HepG2 (cell line): ENCODE measurements around the gene INTS1. TPM values are rescaled to one million over a fixed set of nuclear protein-coding genes. Genes with fewer than 3 reads are reported as not detected.

Source experiments
- ATAC-seq: fragments of 200-7000 bp; cut with Tn5 transposase; 3 replicates; pipeline ENCODE4 v1.9.1; 2020; ENCODE audit warnings: mild to moderate bottlenecking, moderate library complexity
- BruUV-seq: library from RNA; stranded (reverse); fragments of 400-500 nt; replicated peaks from 2 replicates; lab custom pipeline; 2021; lab: Mats Ljungman, UMichigan
- CTCF ChIA-PET: fragments of 300-600 bp; formaldehyde crosslinking; extraction: SDS; loops from one replicate; lab custom pipeline; 2021; ENCODE audit warnings: low total read pairs, inconsistent platforms, low intra/inter-chr PET ratio; lab: Yijun Ruan, JAX
- POLR2A ChIA-PET: fragments of 350-600 bp; sonication (Branson Sonifier 250); formaldehyde crosslinking; loops from one replicate; lab custom pipeline; 2020; ENCODE audit warnings: antibody characterized with exemption, inconsistent platforms; lab: Yijun Ruan, JAX
- DNase-seq: peaks from one replicate; pipeline ENCODE4 v3.0.0-alpha.2; 2015; ENCODE audit warnings: low spot score
- FAIRE-seq: peaks from 3 replicates; lab custom pipeline; 2011; peaks lifted over from hg19 to GRCh38; lab: Jason Lieb, UNC
- H2AFZ ChIP-seq: one replicate; pipeline ENCODE4 v1.6.1; 2011; ENCODE audit warnings: low read length, inconsistent platforms
- H3K27ac ChIP-seq: fragments of 300-600 bp; 3 replicates; pipeline ENCODE4 v1.8.0; 2011; ENCODE audit warnings: mixed run types, mild to moderate bottlenecking, mixed read lengths, low read length, inconsistent platforms; ENCODE audit not compliant: insufficient read depth; ENCODE audit errors: extremely low read length
- H3K27me3 ChIP-seq, 2 experiments: fragments of 200-600 bp in 1 of 2; 2 replicates in 1 of 2; 3 replicates in 1 of 2; pipeline versions ENCODE4 v1.6.0 to v1.8.0; 2011; ENCODE audit warnings: low read length in 2 of 2, mild to moderate bottlenecking in 2 of 2, moderate library complexity in 2 of 2, inconsistent platforms in 1 of 2; ENCODE audit not compliant: insufficient read depth in 2 of 2, control insufficient read depth in 1 of 2
- H3K36me3 ChIP-seq, 2 experiments: fragments of 200-600 bp in 1 of 2; replicated peaks in 1 of 2; 2 replicates in 1 of 2; 3 replicates in 1 of 2; pipeline versions ENCODE4 v1.5.1 to v1.8.0; 2011; ENCODE audit warnings: low read length in 2 of 2, inconsistent platforms in 1 of 2; ENCODE audit not compliant: insufficient read depth in 2 of 2, control insufficient read depth in 1 of 2
- H3K4me1 ChIP-seq: 2 replicates; pipeline ENCODE4 v1.5.1; 2012; ENCODE audit warnings: low read length, inconsistent platforms; ENCODE audit not compliant: insufficient read depth
- H3K4me2 ChIP-seq: 2 replicates; pipeline ENCODE4 v1.6.0; 2011; ENCODE audit warnings: low read depth, low read length, inconsistent platforms
- H3K4me3 ChIP-seq, 3 experiments: fragments of 200-600 bp in 1 of 3; sonication (generic), shearing (Covaris generic) in 1 of 3; replicated peaks in 1 of 3; 2 replicates each; pipeline ENCODE4 v1.5.1; 2011 to 2016; ENCODE audit warnings: low read length in 3 of 3, inconsistent platforms in 2 of 3, low read depth in 2 of 3, mild to moderate bottlenecking in 2 of 3, control low read depth in 1 of 3, mixed read lengths in 1 of 3; ENCODE audit not compliant: insufficient read depth in 1 of 3
- H3K79me2 ChIP-seq: one replicate; pipeline ENCODE4 v1.6.1; 2011; ENCODE audit warnings: low read length, inconsistent platforms; ENCODE audit not compliant: insufficient read depth
- H3K9ac ChIP-seq: 2 replicates; pipeline ENCODE4 v1.6.0; 2011; ENCODE audit warnings: mild to moderate bottlenecking, low read depth, low read length, inconsistent platforms; ENCODE audit not compliant: insufficient read depth
- H3K9me3 ChIP-seq: 2 replicates; pipeline ENCODE4 v1.5.1; 2012; ENCODE audit warnings: mild to moderate bottlenecking, low read length
- H4K20me1 ChIP-seq: 2 replicates; pipeline ENCODE4 v1.6.0; 2011; ENCODE audit warnings: inconsistent platforms, mild to moderate bottlenecking, low read length, moderate library complexity; ENCODE audit not compliant: insufficient read depth
- FOXM1 ChIP-seq: sonication (generic); formaldehyde crosslinking; IDR thresholded peaks from 2 replicates; pipeline ENCODE4 v1.5.0; 2020; ENCODE audit warnings: missing genetic modification reagents
- HDAC1 ChIP-seq: sonication (generic); formaldehyde crosslinking; IDR thresholded peaks from 2 replicates; pipeline ENCODE4 v1.5.1; 2020; ENCODE audit warnings: mild to moderate bottlenecking, missing genetic modification reagents
- KLF9 ChIP-seq: IDR thresholded peaks from 2 replicates; pipeline ENCODE4 v1.6.1; 2016; ENCODE audit warnings: low read depth
- NR3C1 ChIP-seq: sonication (generic); formaldehyde crosslinking; IDR thresholded peaks from 2 replicates; pipeline ENCODE4 v1.4.0; 2020; ENCODE audit warnings: missing genetic modification reagents
- PLRG1 ChIP-seq: fragments of 450-650 bp; conservative IDR thresholded peaks from 2 replicates; pipeline ENCODE4 v1.6.1; 2016
- PRMT3 ChIP-seq: sonication (generic); formaldehyde crosslinking; IDR thresholded peaks from 2 replicates; pipeline ENCODE4 v1.8.1; 2022; ENCODE audit warnings: low read depth, mild to moderate bottlenecking, moderate library complexity, missing genetic modification reagents, borderline replicate concordance
- RARA ChIP-seq: IDR thresholded peaks from 2 replicates; pipeline ENCODE4 v1.6.1; 2016; ENCODE audit warnings: missing genetic modification reagents, missing compliant biosample characterization
- REPIN1 ChIP-seq: sonication (generic); formaldehyde crosslinking; IDR thresholded peaks from 2 replicates; pipeline ENCODE4 v1.8.0; 2022; ENCODE audit warnings: missing genetic modification reagents, low read depth, mild to moderate bottlenecking, borderline replicate concordance
- SCMH1 ChIP-seq: sonication (generic); formaldehyde crosslinking; IDR thresholded peaks from 2 replicates; pipeline ENCODE4 v1.9.0; 2021; ENCODE audit warnings: missing genetic modification reagents, mild to moderate bottlenecking, borderline replicate concordance
- SP5 ChIP-seq: IDR thresholded peaks from 2 replicates; pipeline ENCODE4 v1.6.1; 2016; ENCODE audit warnings: low read depth, borderline replicate concordance
- THYN1 ChIP-seq: sonication (generic); formaldehyde crosslinking; IDR thresholded peaks from 2 replicates; pipeline ENCODE4 v1.8.1; 2023; ENCODE audit warnings: low read depth, mild to moderate bottlenecking, moderate library complexity, missing genetic modification reagents, borderline replicate concordance
- U2AF2 ChIP-seq: fragments of 200-400 bp; formaldehyde crosslinking; IDR thresholded peaks from 2 replicates; pipeline ENCODE4 v1.6.1; 2017; ENCODE audit warnings: low read depth, mild to moderate bottlenecking, low read length
- ZGPAT ChIP-seq: IDR thresholded peaks from 2 replicates; pipeline ENCODE4 v1.6.1; 2016; ENCODE audit warnings: mild to moderate bottlenecking
- ZNF235 ChIP-seq: sonication (generic); formaldehyde crosslinking; IDR thresholded peaks from 2 replicates; pipeline ENCODE4 v1.8.1; 2023; ENCODE audit warnings: mild to moderate bottlenecking, missing genetic modification reagents, borderline replicate concordance
- ZNF430 ChIP-seq: sonication (generic); formaldehyde crosslinking; IDR thresholded peaks from 2 replicates; pipeline ENCODE4 v1.9.0; 2021; ENCODE audit warnings: mild to moderate bottlenecking, missing genetic modification reagents
- ZNF496 ChIP-seq: sonication (generic); formaldehyde crosslinking; IDR thresholded peaks from 2 replicates; pipeline ENCODE4 v1.8.1; 2023; ENCODE audit warnings: mild to moderate bottlenecking, moderate library complexity, missing genetic modification reagents; ENCODE audit not compliant: insufficient replicate concordance
- ZNF737 ChIP-seq: sonication (generic); formaldehyde crosslinking; IDR thresholded peaks from 2 replicates; pipeline ENCODE4 v1.5.0; 2020; ENCODE audit warnings: missing genetic modification reagents, mild to moderate bottlenecking, borderline replicate concordance
- ZNF777 ChIP-seq: sonication (generic); formaldehyde crosslinking; IDR thresholded peaks from 2 replicates; pipeline ENCODE4 v1.4.0; 2020; ENCODE audit warnings: missing genetic modification reagents
- WGBS: methylation state at CpG from one replicate; pipeline ENCODE4 v1.1.6; 2017; ENCODE audit warnings: low lambda C conversion rate; 5-methylcytosine and 5-hydroxymethylcytosine counted together
- in situ Hi-C: cut with HindIII; loops from 2 replicates; pipeline ENCODE4 v1.10.0; 2017; ENCODE audit warnings: low pct_unique_long_range_greater_than_20kb; ENCODE audit not compliant: extremely low pct_ligation_motif_present
- intact Hi-C: fragments of 100-400 bp; cut with micrococcal nuclease; formaldehyde crosslinking; loops from one replicate; pipeline ENCODE4 v1.10.0; 2022; ENCODE audit not compliant: unreplicated experiment
- polyA plus RNA-seq, 8 experiments: library from polyadenylated mRNA; depleted of rRNA in 3 of 8; stranded (reverse) in 7 of 8; unstranded in 1 of 8; fragments of >200 nt; fragmentation: Illumina TruSeq in 4 of 8; extraction: Trizol in 4 of 8; gene quantifications; 2 replicates each; pipeline versions ENCODE4 v1.2.1 to v1.2.3, GENCODE V29; 2011 to 2016; ENCODE audit warnings: low read depth in 4 of 8, missing spikeins in 1 of 8, mixed read lengths in 1 of 8; ENCODE audit not compliant: insufficient read depth in 1 of 8
- total RNA-seq, 5 experiments: library from RNA; depleted of rRNA; stranded (reverse); fragments of >200 nt; fragmentation: Illumina TruSeq; extraction: Trizol; gene quantifications; 2 replicates each; pipeline ENCODE4 v1.2.3, GENCODE V29; 2016; ENCODE audit warnings: low read depth in 1 of 5
- TF ChIP-seq, protein P1 (sequence below): sonication (generic); formaldehyde crosslinking; IDR thresholded peaks from 2 replicates; pipeline ENCODE4 v1.5.0; 2020; ENCODE audit warnings: missing genetic modification reagents, mild to moderate bottlenecking, borderline replicate concordance
- TF ChIP-seq, protein P2 (sequence below): sonication (generic); formaldehyde crosslinking; IDR thresholded peaks from 2 replicates; pipeline ENCODE4 v1.4.0; 2020; ENCODE audit warnings: missing genetic modification reagents, borderline replicate concordance

INTS1 gene
- total and polyA plus RNA-seq, 2 of the 13 experiments (the other 11 are each of a cell fraction or from before 2014, with no cell fraction given), result 13.7 to 29.0 TPM

DNA sequence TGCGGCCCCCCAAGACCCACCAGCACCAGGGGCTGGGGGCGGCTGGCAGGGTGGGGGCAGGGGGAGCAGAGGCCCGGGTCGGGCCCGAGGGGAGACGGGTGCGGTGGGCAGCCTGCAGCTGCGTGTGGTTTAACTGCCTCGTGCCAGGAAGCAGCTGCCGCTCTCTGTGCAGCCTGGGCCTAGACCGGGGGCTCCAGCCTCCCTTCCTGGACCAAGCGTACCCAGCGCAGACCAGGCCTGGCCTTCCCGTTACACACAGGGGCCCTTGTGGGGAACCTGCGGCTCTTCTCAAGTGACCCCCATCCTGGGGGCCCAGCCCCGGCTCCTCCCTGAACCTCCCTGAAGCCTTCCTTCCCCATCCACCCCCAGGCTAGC is 6.6 kb upstream of the INTS1 start:
- ATAC-seq (no peak), DNase-seq (no peak), FAIRE-seq (no peak)
- intact Hi-C loops (no loop called here), in situ Hi-C loops (no loop called here)
- 66% methylated on average over 3 of the region's 16 CpGs for WGBS
- H3K27ac ChIP-seq, result no peak overlapping the region
- no peaks in the 10 kb centered on the region for H3K9me3 ChIP-seq
- no peak overlapping the region for H3K4me2 ChIP-seq
- no peaks in the 10 kb centered on the region for H3K36me3 ChIP-seq
- no peak overlapping the region for H2AFZ ChIP-seq
- no peak overlapping the region for H3K9ac ChIP-seq
- H4K20me1 ChIP-seq, result no peaks in the 10 kb centered on the region
- ChIA-PET CTCF (no interaction called here), POLR2A (interaction anchor here (1.1 kb wide), 1 partner anchor 45 kb away, joined by 5 read pairs; no protein-coding TSS in a partner anchor)
- H3K4me1 ChIP-seq, result peaks cover 71% of the 10 kb centered on the region
- peaks cover 0 to 2% of the 10 kb centered on the region in 2 experiments; a peak in 1 of 5 replicates for H3K27me3 ChIP-seq
- no TSS peak for BruUV-seq
- H3K4me3 ChIP-seq, result no peak overlapping the region
- H3K79me2 ChIP-seq, result no peaks in the 10 kb centered on the region
- TF ChIP-seq HDAC1 (CRISPR knock-in tag) (no peak), RARA (CRISPR knock-in tag) (no peak), ZNF737 (CRISPR knock-in tag) (no peak), FOXM1 (no peak), ZNF430 (CRISPR knock-in tag) (no peak), SCMH1 (CRISPR knock-in tag) (no peak), U2AF2 (no peak), SP5 (no peak), ZGPAT (CRISPR knock-in tag) (no peak), PRMT3 (CRISPR knock-in tag) (no peak), REPIN1 (CRISPR knock-in tag) (no peak), ZNF496 (CRISPR knock-in tag) (no peak), KLF9 (no peak), THYN1 (CRISPR knock-in tag) (no peak), NR3C1 (no peak), PLRG1 (no peak), ZNF777 (CRISPR knock-in tag) (no peak), ZNF235 (CRISPR knock-in tag) (no peak)
- TF ChIP-seq, protein P1, sequence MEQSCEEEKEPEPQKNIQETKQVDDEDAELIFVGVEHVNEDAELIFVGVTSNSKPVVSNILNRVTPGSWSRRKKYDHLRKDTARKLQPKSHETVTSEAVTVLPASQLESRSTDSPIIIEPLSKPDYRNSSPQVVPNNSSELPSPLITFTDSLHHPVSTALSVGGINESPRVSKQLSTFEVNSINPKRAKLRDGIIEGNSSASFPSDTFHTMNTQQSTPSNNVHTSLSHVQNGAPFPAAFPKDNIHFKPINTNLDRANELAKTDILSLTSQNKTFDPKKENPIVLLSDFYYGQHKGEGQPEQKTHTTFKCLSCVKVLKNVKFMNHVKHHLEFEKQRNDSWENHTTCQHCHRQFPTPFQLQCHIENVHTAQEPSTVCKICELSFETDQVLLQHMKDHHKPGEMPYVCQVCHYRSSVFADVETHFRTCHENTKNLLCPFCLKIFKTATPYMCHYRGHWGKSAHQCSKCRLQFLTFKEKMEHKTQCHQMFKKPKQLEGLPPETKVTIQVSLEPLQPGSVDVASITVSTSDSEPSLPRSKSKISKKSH, result no peak
- TF ChIP-seq, protein P2, sequence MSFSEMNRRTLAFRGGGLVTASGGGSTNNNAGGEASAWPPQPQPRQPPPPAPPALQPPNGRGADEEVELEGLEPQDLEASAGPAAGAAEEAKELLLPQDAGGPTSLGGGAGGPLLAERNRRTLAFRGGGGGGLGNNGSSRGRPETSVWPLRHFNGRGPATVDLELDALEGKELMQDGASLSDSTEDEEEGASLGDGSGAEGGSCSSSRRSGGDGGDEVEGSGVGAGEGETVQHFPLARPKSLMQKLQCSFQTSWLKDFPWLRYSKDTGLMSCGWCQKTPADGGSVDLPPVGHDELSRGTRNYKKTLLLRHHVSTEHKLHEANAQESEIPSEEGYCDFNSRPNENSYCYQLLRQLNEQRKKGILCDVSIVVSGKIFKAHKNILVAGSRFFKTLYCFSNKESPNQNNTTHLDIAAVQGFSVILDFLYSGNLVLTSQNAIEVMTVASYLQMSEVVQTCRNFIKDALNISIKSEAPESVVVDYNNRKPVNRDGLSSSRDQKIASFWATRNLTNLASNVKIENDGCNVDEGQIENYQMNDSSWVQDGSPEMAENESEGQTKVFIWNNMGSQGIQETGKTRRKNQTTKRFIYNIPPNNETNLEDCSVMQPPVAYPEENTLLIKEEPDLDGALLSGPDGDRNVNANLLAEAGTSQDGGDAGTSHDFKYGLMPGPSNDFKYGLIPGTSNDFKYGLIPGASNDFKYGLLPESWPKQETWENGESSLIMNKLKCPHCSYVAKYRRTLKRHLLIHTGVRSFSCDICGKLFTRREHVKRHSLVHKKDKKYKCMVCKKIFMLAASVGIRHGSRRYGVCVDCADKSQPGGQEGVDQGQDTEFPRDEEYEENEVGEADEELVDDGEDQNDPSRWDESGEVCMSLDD (CRISPR knock-in tag), result no peak
